Skin epidermis (tissue), 12 donors: ENCODE results near the gene SFXN5.

Experiments
- H3K27ac ChIP-seq, 21 experiments: fragments of 200-600 bp; sonication (generic) in 11 of 21; one replicate each; pipeline ENCODE4 v1.5.0; 2020; ENCODE audit warnings: mild to moderate bottlenecking in 3 of 21, inconsistent platforms in 2 of 21, moderate library complexity in 2 of 21
- H3K4me3 ChIP-seq, 7 experiments: fragments of 200-600 bp; sonication (generic) in 2 of 7; one replicate each; pipeline ENCODE4 v1.5.0; 2020; ENCODE audit warnings: inconsistent platforms in 2 of 7, mild to moderate bottlenecking in 2 of 7, moderate library complexity in 1 of 7

The SFXN5 gene

DNA sequence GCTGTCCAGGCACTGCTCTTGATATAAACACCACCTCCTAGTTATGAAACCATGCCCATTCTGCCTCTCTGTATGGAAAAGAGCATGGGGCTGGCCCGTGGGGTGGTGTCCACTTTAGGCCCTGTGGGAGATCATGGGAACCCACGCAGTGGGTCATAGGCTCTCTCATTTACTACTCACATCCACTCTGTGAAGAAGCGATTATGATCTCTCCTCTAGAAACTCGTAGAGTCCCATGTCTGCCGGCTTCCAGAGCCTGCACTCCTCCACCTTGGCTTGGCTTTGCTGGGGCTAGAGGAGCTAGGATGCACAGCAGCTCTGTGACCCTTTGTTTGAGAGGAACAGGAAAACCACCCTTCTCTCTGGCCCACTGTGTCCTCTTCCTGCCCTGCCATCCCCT, 138.3 kb downstream of the SFXN5 start:
- no peak overlapping the region for H3K27ac ChIP-seq

DNA sequence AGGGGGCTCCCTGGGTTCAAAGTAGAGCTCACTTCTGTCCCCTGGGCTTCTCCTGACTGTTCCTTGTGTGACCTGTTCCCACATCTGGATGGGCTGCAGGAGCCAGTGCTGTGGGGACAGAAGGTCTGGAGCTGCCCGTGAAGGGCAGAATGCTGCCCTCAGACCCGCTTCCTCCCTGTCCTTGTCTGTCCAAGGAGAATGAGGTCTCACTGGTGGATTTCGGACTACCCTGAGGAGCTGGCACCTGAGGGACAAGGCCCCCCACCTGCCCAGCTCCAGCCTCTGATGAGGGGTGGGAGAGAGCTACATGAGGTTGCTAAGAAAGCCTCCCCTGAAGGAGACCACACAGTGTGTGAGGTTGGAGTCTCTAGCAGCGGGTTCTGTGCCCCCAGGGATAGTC, 138.7 kb downstream of the SFXN5 start:
- Histone ChIP-seq H3K4me3 (no peak overlapping the region), H3K27ac (no peak overlapping the region)

More for the DNA sequence above, 138.3 kb downstream of the SFXN5 start:
- no peak overlapping the region for H3K4me3 ChIP-seq

DNA sequence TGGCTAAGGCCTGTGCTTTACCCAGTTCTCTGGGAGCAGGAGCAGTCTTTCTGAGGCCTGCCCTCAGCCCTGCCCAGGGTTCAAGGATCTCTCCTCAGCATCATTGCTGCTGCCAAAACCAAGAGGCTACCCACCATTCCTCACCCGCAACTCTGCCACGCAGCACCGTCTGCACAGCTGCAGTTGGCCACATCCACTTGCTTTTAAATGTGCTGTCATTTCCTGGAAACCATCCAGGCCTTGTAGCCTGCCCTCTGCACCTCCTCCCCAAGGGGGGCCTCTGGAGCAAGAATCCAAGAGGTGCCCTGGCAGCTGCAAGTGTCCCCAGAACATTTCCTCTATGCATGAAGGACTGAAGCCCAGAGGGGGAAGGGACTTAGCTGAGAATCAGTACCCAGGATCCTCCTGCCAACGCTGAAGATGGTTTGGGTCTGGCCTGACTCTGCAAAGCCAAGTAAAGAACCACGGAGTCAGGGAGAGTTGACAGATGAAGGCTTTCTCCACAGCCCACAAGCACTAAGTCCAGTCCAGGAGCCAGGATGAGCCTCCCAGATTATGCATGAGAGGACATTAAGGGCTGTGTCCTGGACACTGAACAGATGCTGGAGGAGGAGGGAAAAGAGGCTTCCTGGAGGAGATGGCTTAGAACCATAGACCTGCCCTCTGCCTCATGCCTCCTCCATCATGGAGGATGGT, 139.3 kb downstream of the SFXN5 start:
- Histone ChIP-seq H3K27ac (no peak overlapping the region), H3K4me3 (no peak overlapping the region)

DNA sequence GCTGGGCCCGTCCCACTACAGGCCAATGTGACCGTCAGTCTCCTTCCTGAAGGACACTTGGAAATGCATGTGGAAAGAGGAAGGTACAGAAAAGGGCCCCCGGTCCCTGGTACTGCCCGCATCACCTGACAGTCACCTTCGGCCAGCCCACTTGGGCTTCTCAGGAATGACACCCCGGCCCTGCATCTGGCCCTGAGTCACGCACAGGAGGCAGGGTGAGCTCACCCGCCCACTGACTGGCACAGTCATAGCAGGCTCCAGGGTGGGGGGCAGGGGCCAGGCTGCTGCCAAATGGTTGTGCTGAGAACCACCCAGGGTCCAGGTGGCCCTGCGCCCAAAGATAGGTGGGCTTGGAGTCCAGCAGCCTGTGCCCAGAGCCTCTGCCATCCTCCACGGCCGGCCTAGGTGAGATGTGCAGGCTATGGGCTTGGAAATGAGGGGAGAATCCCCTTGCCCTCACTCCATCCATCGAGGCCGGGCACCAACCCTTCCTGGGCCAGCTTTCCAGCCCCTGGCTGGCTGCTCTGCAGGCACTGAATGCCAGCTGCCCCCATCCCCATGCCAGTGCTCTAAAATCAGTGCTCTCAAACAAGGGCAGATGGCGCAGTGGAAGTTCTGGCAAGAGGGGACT, 140.1 kb downstream of the SFXN5 start:
- Histone ChIP-seq H3K27ac (no peak overlapping the region), H3K4me3 (no peak overlapping the region)

DNA sequence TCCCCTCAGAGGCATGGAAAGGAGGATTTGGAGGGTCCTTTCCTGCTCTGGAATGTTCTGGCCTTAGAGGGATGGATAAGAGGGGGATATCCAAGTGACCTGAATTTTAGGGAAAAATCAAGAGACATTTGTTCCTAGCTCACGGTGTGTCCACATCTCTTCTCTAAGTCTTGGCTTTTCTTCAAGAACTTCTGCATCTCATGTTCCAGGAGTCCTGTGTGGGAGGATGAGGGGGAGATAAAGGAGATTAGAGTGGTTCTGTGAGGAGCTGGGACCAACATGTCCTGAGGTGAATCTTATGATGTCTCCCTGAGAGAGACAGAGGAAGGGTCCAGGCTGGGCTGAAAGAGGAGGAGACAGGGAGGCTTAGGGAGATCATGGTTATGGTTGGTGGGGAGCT, 142.5 kb downstream of the SFXN5 start:
- Histone ChIP-seq H3K4me3 (no peak overlapping the region), H3K27ac (no peak overlapping the region)

DNA sequence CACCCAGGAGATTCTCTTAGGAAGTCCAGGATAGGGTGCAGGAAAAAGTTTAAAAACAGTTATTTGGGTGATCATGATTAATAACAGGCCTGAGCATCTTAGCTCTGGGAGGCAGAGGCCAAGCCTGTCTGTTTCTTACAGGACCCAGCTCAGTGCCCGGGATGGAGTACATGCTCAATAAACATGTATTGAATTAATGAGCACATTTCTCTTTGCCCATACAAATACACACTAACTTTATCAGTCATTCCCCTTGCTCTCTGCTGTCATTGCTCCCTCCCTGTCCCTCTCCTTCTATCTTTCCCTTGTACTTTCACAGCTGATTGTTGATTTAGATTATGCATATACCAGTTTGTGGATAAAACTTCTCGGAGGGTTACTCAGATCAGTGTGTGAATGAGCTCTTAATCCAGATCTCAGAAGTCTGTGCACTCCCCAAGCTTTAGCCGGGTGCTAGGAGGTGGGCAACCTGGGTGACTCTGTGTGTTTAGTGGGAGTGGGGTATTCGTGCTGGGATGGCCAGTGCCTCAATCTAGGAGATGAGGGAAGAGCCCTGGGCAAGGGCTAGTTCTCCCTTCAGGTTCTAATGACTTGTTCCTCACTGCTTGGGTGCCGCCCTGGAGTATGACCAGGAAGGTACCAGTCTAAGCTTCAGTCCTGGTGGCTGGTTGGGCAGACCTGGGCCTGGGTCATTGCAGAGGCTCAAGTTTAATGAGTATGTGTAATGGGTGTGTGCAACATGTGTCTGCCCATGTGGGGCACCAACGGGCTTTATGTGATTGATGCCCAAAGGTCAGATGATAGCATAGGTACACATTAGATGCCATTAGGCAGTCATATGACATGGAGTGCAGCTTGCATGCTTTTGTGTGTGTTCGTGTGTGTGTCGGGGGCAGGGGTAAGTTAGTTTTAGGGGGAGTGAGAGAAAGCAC, 143.6 kb downstream of the SFXN5 start:
- no peak overlapping the region for H3K27ac ChIP-seq
- no peak overlapping the region for H3K4me3 ChIP-seq

DNA sequence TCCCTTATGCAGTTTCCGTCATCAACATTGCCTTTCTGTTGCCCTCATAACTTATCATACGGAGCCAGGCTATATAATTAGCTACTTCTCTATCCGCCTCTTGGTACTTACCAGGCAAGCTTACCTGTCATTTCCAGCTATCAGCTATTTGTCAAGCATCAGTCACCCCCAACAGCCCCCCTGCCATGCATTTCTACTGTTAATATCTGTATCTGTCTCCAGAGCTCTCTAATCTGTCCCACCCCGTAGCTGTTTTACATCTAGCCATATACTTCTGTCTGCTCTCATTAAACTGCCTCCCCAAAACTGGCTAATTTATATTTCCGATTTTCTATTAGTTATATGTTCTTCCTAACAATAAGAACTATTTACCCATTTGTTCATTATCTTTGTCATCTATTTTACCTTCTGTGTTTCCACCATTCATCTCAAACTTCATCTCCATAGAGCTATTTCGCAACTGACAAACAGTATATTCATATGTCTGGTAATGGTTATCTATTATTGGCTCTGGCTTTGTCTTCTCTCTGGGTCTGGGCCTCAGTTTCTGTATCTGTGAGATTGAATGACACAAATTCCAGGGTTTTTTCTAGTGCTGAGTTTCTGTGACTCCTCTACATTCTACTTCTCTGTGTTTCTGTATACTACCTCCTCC, 144.6 kb downstream of the SFXN5 start:
- H3K27ac ChIP-seq, result no peak overlapping the region

DNA sequence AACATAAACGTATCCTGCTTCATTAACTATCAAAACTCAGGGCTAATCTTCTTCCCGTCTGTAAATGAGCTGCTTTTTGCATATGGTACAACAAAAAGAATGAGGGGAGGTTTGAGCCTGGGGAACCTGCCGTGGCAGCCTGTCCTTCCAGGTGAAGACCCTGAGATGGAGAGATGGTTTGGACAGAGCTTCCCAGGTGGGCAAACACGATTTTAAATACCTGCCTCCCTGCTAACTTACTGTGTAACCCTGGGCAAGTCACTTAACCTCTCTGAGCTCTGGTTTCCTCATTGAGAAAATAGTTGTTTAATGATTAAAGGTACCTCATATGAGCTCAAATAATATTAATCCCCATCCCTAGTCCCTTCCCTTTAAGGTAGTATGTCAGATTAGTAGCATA, 145.1 kb downstream of the SFXN5 start:
- Histone ChIP-seq H3K27ac (no peak overlapping the region), H3K4me3 (no peak overlapping the region)

More for the DNA sequence above, 144.6 kb downstream of the SFXN5 start:
- H3K4me3 ChIP-seq, result no peak overlapping the region

DNA sequence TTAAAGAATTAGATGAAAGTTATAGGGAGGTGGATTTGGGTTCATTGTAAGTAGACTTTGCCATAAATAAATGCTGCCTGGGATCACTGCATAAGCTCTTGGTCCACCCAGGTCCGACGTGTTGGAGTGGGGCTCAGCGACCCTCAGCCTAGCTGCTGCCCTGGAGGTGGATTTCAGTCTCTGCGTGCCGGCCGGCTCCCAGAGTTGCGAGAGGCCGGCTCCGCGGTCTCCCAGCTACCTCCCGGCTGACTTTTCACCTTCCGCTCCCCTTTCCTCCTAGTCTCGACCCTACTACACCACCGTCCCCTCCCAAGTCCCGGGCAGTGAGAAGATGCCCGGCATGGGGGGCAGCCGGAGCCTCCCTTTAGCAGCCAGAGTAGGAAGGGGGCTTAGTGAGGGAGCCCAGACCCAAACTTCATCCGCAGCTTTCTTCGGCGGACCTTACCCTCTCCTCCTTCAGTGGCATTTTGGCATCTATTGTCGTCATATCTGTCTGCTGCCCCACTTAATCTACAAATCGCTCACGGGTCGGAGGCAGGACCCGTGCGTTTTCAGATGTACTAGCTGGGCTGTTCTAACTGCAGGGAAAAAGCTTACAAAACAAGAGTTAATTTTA, 146.1 kb downstream of the SFXN5 start:
- no peak overlapping the region for H3K27ac ChIP-seq
- no peak overlapping the region for H3K4me3 ChIP-seq

DNA sequence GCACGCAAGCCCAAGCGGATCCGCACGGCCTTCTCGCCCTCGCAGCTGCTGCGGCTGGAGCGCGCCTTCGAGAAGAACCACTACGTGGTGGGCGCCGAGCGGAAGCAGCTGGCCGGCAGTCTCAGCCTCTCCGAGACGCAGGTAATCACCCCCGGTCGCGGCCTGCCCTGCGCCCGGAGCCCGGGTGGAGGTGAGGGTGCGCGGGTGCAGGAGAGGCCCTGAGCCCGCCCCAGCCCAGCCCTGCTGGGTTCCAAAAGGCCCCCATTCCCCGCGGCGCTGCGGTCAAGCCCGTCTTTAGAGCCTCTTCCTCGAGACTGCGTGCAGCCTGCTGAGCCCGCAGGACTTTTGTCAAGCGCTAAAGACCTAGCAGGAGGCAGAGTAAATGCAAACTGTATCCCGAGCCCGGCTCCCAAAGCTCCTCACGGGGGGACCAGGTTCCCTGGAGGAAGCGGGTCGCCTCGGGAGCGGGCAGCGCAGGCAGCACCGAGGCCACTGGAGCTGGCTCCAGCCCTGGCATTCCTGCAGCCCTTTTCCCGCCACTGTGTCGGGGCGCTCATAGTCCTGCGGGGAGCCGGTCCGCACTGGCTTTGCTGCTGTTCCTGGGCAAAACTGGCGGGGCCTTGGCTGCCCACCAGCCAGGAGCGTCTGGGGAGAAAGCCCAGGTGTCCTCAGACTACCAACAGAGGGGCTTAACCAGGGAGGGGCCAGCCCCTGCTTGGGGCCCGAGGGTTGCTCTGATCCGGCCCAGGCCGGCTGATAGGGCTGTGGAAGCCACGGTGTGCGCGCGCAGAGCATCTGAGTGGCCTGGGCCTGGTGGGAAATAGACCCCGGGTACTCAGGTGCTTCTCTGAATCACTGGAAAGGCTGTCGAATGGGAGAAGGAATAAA, 146.9 kb downstream of the SFXN5 start:
- H3K4me3 ChIP-seq, result peak overlapping the region in 1 of 7 experiments; percentile 4
- no peak overlapping the region for H3K27ac ChIP-seq

DNA sequence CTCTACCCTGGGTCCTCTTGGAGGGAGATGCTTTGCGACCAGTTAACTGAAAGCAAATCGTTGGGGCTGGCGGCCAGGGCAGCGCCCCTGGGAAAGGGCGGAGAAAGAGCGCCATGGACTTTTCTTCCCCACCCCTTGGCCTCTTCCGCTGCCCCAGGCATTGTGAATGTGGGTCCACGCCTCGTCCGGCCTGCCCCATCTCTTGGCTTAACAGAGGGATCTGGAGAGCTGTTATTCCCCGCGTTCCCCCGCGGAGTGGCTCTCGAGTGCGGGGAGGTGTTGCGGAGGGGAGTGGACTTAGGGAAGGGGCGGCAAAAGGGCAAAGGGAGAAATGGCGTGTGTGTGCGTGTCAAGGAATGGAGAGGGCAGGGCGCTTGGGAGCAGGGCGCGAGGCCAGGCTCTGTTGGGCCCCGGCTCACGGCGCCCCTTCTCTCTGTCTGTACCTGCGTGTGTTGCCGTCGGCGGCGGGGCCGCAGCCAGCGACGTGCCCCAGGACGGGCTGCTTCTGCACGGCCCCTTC, 147.6 kb downstream of the SFXN5 start:
- H3K27ac ChIP-seq, result no peak overlapping the region
- H3K4me3 ChIP-seq, result peak overlapping the region in 1 of 7 experiments; percentile 4

DNA sequence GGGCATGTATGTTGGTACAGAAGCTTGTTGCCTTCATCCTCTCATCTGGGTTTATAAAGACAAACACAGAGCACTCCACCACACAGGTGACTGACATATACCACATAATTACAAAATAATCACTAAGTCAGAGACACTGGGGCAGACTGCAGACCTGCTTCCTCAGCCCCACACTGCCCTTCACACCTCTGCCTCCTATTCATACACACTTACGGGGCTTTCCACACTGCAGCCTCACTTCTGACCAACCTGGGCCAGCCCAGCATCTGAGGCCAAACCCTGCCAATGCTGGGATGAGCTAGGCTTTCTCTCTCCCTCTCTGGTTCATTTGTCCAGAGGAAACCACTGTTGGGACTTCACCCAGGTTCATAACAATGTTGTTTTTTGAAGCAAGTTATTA, 149.7 kb downstream of the SFXN5 start:
- Histone ChIP-seq H3K4me3 (no peak overlapping the region), H3K27ac (no peak overlapping the region)

DNA sequence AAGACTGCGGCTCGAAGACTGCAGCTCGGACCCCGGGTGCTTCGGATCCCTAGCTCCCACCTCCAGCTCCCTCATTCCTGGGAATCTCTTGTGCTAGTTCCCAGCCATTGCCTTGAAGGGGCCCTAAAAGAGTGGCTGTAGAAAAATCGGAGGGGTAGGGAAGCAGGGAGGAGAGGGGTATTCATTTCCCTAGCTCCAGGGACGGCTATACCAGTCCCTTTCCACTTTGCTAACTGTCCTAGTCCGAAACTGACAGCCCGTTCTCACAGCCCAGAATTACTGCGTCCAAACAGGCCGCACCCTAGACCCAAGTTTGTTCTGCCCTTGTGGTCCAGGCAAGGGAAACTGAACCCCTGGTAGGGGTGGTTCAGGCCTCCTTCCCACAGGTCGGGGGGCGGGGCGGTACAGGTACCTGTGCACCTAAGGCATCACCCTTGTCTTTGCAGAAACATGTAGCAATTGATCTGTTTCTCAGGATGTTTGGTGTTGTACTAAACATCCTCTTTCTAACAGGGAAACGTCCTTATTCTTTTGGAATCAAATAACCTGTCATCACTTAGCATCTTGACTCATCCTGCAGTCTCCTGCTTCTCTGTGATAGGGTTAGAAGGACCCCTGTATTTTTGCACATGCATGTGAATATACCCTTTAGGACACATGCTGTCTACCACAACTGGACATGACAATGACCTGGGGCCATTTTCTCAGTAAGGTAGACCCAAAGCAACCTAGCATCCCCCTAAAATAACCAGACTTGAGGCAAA, 150.2 kb downstream of the SFXN5 start:
- no peak overlapping the region for H3K4me3 ChIP-seq
- no peak overlapping the region for H3K27ac ChIP-seq

DNA sequence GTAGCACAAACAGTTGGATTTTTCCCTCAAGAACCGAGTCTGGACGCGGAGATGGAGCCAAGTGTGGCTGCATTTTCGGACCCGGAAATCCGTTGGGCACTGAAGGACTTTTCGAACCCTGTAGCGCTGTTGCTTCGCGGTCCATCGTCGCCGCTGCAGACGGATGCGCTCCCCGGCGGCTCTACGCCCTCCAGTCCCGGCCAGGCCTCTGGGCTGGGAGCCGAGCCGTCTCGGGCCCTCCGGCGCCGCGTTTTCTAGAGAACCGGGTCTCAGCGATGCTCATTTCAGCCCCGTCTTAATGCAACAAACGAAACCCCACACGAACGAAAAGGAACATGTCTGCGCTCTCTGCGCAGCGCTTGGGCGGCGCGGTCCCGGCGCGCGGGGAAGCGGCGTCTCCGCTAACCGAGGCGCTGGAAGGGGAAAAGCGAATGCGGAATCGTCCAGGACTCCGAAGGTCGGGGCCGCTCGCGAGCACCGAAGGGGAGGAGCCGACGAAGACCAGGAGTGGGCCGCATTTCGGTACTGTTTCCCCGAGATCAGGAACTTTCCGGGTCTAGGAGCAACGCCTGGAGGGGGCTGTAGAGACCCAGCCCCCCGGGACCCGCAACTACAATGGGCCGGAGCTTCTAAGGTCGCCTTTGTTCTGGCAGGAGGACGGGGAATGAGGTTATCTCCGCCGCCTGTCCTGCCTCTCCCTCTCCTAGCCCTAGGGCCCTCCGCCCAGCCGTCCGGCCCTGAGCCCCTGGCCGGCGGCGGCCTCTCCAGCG, 151.0 kb downstream of the SFXN5 start:
- Histone ChIP-seq H3K27ac (no peak overlapping the region), H3K4me3 (peak overlapping the region in 1 of 7 experiments; percentile 1)

DNA sequence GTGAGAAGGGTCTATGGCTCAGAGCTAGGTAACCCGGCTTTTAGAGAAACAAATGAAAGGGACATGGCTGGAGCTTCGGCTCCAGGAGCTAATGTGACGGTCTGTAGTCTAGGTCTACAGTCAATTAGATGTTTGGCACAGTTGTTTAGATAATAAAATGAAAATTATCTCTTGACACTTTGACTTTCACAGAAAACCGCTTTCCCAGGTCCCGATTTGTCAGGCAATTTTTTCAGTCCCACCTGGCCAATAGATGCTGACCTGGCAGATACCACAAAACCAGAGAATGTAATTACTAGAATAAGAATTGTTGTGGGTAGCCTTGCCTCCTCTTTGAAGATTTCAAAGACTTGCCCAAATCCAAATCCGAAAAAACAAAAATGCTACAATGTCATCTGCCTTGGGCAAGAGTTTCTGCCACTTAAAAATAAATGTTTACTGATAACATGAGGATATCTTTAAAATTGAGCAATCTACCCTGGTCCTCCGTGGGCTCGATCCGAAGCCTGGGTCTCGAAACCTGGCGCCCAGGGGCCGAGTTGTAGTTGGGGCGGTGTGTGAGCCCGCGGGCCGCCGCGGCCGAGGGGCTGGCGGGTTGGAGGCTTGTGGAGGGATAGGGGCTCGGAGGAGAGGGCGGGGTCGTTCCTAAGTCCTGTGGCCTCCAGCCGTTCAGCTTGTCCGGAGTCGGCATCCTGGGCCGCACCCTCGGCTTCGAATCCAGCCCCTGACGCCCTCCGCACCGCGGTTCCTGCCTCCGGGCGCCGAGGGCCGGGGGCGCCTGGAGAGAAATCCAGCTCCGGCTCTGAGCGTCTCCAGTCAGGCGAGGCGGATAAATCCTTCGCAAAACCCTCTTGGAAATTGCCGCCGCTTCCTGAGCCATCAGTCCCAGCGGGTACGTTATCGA, 151.8 kb downstream of the SFXN5 start:
- Histone ChIP-seq H3K4me3 (no peak overlapping the region), H3K27ac (no peak overlapping the region)
